Skeletal muscle tissue (tissue), 4 donors: ENCODE data around the gene SRPK2. TPM values are rescaled to one million over a fixed set of nuclear protein-coding genes. Genes with fewer than 3 reads are reported as not detected.
"Not testable (repeated sequence)": the region's sequence is repeated elsewhere in the genome, so short reads cannot be mapped to it uniquely, and the experiment has no call there.

Experiments
- H3K27ac ChIP-seq: one replicate; pipeline ENCODE4 v1.7.0; 2013; ENCODE audit warnings: mild to moderate bottlenecking, low read depth, low read length, inconsistent platforms
- H3K27me3 ChIP-seq, 3 donors: one replicate each; pipeline ENCODE4 v1.7.0; 2013; ENCODE audit warnings: low read length in 3 of 3; ENCODE audit not compliant: control insufficient read depth in 3 of 3, insufficient read depth in 3 of 3
- H3K36me3 ChIP-seq, 3 donors: one replicate each; pipeline ENCODE4 v1.7.0; 2013; ENCODE audit warnings: low read length in 3 of 3; ENCODE audit not compliant: control insufficient read depth in 3 of 3, insufficient read depth in 3 of 3
- H3K4me1 ChIP-seq, 3 donors: one replicate each; pipeline ENCODE4 v1.7.0; 2013; ENCODE audit warnings: low read length in 3 of 3, mild to moderate bottlenecking in 3 of 3; ENCODE audit not compliant: control insufficient read depth in 3 of 3, insufficient read depth in 3 of 3
- H3K4me3 ChIP-seq, 3 donors: one replicate each; pipeline ENCODE4 v1.7.0; 2013; ENCODE audit warnings: low read length in 3 of 3
- H3K9ac ChIP-seq, 3 donors: one replicate each; pipeline ENCODE4 v1.7.0; 2013; ENCODE audit warnings: low read length in 3 of 3, mild to moderate bottlenecking in 3 of 3, moderate library complexity in 2 of 3, low read depth in 1 of 3
- H3K9me3 ChIP-seq, 3 donors: one replicate each; pipeline ENCODE4 v1.7.0; 2013; ENCODE audit warnings: low read length in 3 of 3; ENCODE audit not compliant: control insufficient read depth in 3 of 3
- total RNA-seq: library from RNA; depleted of rRNA; stranded (reverse); fragments of >200 nt; gene quantifications from one replicate; pipeline ENCODE4 v1.2.3, GENCODE V29; 2014
- donor health status: Osteomylitis.

SRPK2 gene
- total RNA-seq, 1 donor from 2014 or later = 73.6 TPM

- Histone ChIP-seq H3K27ac (no peak overlapping the region), H3K27me3 (no peaks in the 10 kb centered on the region), H3K36me3 (peaks cover 0 to 3% (median 2%) of the 10 kb centered on the region in 3 donors), H3K9ac (no peak overlapping the region), H3K4me1 (peaks cover 0 to 11% (median 2%) of the 10 kb centered on the region in 3 donors), H3K9me3 (no peaks in the 10 kb centered on the region), H3K4me3 (no peak overlapping the region)
These were observed 184.2 kb downstream of the SRPK2 start for GRCh38 chr7:105204520-105204919.

GRCh38 chr7:105202616-105203015 lies 186.1 kb downstream of the SRPK2 start:
- peaks cover 0 to 3% (median 2%) of the 10 kb centered on the region in 3 donors for H3K36me3 ChIP-seq
- peaks cover 2 to 19% (median 9%) of the 10 kb centered on the region in 3 donors for H3K4me1 ChIP-seq
- no peaks in the 10 kb centered on the region for H3K9me3 ChIP-seq
- H3K27me3 ChIP-seq = no peaks in the 10 kb centered on the region
- H3K27ac ChIP-seq = no peak overlapping the region
- no peak overlapping the region for H3K4me3 ChIP-seq
- no peak overlapping the region for H3K9ac ChIP-seq

GRCh38 chr7:105199386-105199785 lies 189.3 kb downstream of the SRPK2 start:
- Histone ChIP-seq H3K4me1 (peaks cover 5 to 11% (median 9%) of the 10 kb centered on the region in 3 donors), H3K9me3 (no peaks in the 10 kb centered on the region), H3K4me3 (no peak overlapping the region), H3K9ac (no peak overlapping the region), H3K27me3 (no peaks in the 10 kb centered on the region), H3K36me3 (peaks cover 0 to 3% (median 2%) of the 10 kb centered on the region in 3 donors), H3K27ac (no peak overlapping the region)

DNA sequence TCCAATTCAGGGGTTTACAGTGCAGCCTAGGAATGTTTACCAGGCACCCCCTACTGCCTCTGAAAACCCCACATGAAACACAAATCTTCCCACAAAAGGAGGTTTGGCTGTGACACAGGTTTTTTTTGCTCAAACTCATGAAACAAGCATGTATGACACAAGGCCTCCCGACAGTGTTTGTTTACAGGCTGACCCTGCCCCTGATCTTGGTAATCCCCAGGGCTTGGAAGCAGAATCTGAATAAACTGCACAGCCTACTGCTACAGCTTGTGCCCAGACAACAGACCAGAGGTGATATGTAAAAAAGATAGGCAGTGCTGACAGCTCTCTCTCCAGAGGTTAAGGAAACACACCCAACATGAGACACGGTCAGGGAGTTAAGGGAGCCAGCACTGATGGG lies 190.5 kb downstream of the SRPK2 start:
- Histone ChIP-seq H3K4me3 (no peak overlapping the region), H3K27me3 (no peaks in the 10 kb centered on the region), H3K36me3 (peaks cover 0 to 3% (median 2%) of the 10 kb centered on the region in 3 donors), H3K9ac (no peak overlapping the region), H3K9me3 (no peaks in the 10 kb centered on the region), H3K27ac (no peak overlapping the region), H3K4me1 (peaks cover 5 to 9% (median 8%) of the 10 kb centered on the region in 3 donors)

DNA sequence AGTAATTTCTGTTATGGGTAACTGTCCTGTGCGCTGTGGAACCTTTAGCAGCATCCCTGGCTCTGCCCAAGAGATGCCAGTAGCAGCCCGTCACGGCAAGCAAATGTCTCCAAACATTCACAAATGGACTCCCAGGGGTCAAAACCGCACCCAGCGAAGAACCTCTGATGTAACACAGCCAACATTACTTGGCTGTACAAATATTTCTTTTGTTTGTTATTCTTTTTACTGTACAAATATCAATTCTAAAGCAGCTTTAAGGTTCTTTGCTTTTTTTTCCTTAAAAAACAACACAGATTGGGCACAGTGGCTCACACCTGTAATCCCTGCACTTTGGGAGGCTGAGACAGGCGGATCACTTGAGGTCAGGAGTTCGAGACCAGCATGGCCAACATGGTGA lies 192.2 kb downstream of the SRPK2 start:
- Histone ChIP-seq H3K9me3 (no peaks in the 10 kb centered on the region), H3K4me3 (no peak overlapping the region), H3K27me3 (no peaks in the 10 kb centered on the region), H3K36me3 (peaks cover 0 to under 1% (median 0%) of the 10 kb centered on the region in 3 donors), H3K27ac (no peak overlapping the region), H3K9ac (no peak overlapping the region), H3K4me1 (peaks cover 3 to 9% (median 8%) of the 10 kb centered on the region in 3 donors)

- Histone ChIP-seq H3K4me3 (no peak overlapping the region), H3K27me3 (no peaks in the 10 kb centered on the region), H3K36me3 (no peaks in the 10 kb centered on the region), H3K4me1 (peaks cover 3 to 9% (median 8%) of the 10 kb centered on the region in 3 donors), H3K9ac (no peak overlapping the region), H3K27ac (no peak overlapping the region), H3K9me3 (no peaks in the 10 kb centered on the region)
These were observed 192.8 kb downstream of the SRPK2 start for GRCh38 chr7:105195891-105196290.

DNA sequence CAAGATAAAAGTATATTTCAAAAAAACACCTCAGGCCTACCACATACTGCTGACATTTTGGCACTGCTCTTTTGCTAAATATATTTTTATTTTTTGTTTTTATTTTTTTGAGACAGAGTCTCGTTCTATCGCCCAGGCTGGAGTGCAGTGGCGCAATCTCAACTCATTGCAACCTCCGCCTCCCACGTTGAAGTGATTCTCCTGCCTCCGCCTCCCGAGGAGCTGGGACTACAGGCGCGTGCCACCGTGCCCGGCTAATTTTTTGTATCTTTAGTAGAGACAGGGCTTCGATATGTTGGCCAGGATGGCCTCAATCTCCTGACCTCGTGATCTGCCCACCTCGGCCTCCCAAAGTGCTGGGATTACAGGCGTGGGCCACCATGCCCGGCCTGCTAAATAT lies 193.8 kb downstream of the SRPK2 start:
- not testable (repeated sequence) for H3K36me3 ChIP-seq, H3K9ac ChIP-seq, H3K4me3 ChIP-seq, H3K27ac ChIP-seq, H3K9me3 ChIP-seq, H3K27me3 ChIP-seq
- peaks cover 3 to 13% (median 8%) of the 10 kb centered on the region in 3 donors for H3K4me1 ChIP-seq

- Histone ChIP-seq H3K4me1 (peaks cover 1 to 3% (median 2%) of the 10 kb centered on the region in 3 donors), H3K36me3 (no peaks in the 10 kb centered on the region), H3K27me3 (no peaks in the 10 kb centered on the region), H3K4me3 (no peak overlapping the region), H3K9me3 (no peaks in the 10 kb centered on the region), H3K9ac (no peak overlapping the region), H3K27ac (no peak overlapping the region)
These were observed 197.4 kb downstream of the SRPK2 start for GRCh38 chr7:105191331-105191730.

GRCh38 chr7:105189859-105190492 lies 198.7 kb downstream of the SRPK2 start:
- Histone ChIP-seq H3K9me3 (no peaks in the 10 kb centered on the region), H3K9ac (no peak overlapping the region), H3K4me3 (no peak overlapping the region), H3K27me3 (no peaks in the 10 kb centered on the region), H3K27ac (no peak overlapping the region), H3K36me3 (no peaks in the 10 kb centered on the region), H3K4me1 (peaks cover 0 to 3% (median 2%) of the 10 kb centered on the region in 3 donors)

GRCh38 chr7:105188201-105188600 lies 200.5 kb downstream of the SRPK2 start:
- no peaks in the 10 kb centered on the region for H3K9me3 ChIP-seq
- no peak overlapping the region for H3K9ac ChIP-seq
- no peak overlapping the region for H3K27ac ChIP-seq
- no peaks in the 10 kb centered on the region for H3K27me3 ChIP-seq
- H3K36me3 ChIP-seq = no peaks in the 10 kb centered on the region
- peaks cover 0 to 3% (median 2%) of the 10 kb centered on the region in 3 donors for H3K4me1 ChIP-seq
- H3K4me3 ChIP-seq = no peak overlapping the region
